HG03025 (cell line): ENCODE data around the gene ATP10D.
"Not testable (repeated sequence)": the region's sequence is repeated elsewhere in the genome, so short reads cannot be mapped to it uniquely, and the experiment has no call there.

Source experiments
- ATAC-seq: cut with Tn5 transposase; IDR thresholded peaks from one replicate; pipeline ENCODE4 v1.9.1; 2021; ENCODE audit warnings: mild to moderate bottlenecking, moderate library complexity; ENCODE audit not compliant: unreplicated experiment, low FRiP score

ATP10D gene

GRCh38 chr4:47532658-47533057 lies 47.6 kb downstream of the ATP10D start:
- no peak for ATAC-seq

- ATAC-seq: no peak
Observed at GRCh38 chr4:47533689-47534347, 48.7 kb downstream of the ATP10D start.

DNA sequence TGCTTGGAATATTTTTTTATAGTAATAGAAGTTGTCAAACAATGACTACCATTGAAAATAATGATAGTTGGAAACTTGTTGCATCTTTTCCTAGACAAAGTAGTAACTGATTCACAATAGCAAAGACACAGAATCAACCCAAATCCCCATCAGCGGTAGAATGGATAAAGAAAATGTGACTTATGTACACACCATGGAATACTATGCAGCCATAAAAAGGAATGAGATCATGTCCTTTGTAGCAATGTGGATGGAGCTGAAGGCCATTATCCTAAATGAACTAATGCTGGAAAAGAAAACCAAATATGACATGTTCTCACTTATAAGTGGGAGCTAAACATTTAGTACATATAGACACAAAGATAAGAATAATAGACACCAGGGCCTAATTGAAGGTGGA lies 49.7 kb downstream of the ATP10D start:
- ATAC-seq: no peak

DNA sequence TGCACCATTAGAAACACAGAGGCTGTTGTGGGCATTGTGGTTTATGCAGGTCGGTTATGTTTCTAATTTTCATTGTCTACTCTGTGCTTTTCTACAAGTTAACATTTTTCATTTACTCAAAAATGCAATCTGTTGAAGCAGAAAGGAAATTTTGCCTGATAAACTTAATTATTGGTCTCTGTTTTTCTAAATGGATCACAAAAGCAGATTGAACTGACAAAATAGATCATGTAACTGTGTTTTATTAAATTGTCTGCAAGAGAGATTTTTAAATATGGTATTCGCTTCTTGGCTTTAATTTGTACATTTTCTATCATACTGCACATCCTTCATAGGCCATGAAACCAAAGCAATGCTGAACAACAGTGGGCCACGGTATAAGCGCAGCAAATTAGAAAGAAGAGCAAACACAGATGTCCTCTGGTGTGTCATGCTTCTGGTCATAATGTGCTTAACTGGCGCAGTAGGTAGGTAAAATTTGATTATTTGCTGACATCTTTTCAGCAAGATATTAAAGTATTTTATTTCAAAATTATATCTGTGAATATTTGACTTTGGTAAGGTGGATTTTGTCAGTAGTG lies 50.6 kb downstream of the ATP10D start:
- no peak for ATAC-seq

- ATAC-seq: no peak
Observed at GRCh38 chr4:47536966-47537365, 51.9 kb downstream of the ATP10D start.

- no peak for ATAC-seq
Observed at GRCh38 chr4:47538111-47538824, 53.2 kb downstream of the ATP10D start.

DNA sequence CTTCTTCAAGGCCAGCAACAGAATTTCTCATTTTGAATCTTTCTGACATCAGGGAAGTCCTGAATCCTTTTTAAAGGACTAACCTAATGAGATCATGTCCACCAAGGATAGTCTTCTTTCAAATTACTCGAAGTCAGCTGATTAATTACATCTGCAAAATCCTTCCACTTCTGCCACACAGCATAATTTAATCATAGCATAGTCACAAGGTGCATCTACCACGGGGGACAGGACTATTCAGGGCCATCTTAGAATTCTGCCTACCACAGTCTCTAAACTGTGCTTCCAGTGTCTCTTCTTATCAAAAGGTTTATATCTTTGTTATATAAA lies 53.7 kb downstream of the ATP10D start:
- ATAC-seq: no peak

DNA sequence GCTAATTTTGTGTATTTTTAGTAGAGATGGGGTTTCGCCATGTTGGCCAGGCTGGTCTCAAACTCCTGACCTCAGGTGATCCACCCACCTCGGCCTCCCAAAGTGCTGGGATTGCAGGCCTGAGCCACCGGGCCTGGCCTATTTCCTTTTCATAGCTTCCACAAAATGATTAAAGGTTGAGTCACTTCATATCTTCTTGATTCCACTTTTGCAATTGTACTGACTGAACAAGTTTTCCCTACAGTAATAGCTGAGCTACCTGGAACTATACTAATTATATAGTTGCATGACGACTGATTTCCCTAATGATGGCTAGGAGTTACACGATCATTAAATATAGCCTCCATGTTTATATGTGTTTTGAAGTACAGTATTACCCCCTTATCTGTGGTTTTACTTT lies 57.6 kb downstream of the ATP10D start:
- ATAC-seq: not testable (repeated sequence)

- ATAC-seq: no peak
Observed at GRCh38 chr4:47543331-47543730, 58.3 kb downstream of the ATP10D start.

GRCh38 chr4:47550357-47550756 lies 65.3 kb downstream of the ATP10D start:
- not testable (repeated sequence) for ATAC-seq

DNA sequence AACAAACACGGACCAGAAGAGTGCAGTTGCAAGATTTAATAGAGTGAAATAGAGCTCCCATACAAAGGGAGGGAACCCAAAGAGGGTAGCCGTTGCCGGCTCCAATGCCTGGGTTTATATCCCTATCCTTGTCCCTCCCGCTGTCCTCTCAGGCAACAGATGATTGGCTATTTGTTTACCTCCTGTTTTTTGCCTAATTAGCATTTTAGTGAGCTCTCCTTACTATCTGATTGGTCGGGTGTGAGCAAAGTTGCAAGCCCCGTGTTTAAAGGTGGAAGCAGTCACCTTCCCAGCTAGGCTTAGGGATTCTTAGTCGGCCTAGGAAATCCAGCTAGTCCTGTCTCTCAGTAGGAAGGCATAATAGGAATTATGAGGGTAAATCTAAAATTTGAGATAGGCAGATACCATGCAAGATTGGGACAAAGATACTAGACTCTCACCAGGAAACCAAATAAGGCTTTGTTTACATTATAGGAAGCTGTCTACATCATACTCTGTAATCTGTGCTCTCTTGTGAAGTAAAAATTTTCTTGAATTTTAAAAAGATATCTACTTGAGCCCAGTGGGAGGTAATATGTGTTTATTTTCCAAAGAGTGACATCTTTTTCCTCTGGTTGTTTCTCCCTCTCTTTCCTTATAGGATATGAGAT lies 65.9 kb downstream of the ATP10D start:
- ATAC-seq: no peak

GRCh38 chr4:47551682-47552081 lies 66.6 kb downstream of the ATP10D start:
- ATAC-seq: no peak

DNA sequence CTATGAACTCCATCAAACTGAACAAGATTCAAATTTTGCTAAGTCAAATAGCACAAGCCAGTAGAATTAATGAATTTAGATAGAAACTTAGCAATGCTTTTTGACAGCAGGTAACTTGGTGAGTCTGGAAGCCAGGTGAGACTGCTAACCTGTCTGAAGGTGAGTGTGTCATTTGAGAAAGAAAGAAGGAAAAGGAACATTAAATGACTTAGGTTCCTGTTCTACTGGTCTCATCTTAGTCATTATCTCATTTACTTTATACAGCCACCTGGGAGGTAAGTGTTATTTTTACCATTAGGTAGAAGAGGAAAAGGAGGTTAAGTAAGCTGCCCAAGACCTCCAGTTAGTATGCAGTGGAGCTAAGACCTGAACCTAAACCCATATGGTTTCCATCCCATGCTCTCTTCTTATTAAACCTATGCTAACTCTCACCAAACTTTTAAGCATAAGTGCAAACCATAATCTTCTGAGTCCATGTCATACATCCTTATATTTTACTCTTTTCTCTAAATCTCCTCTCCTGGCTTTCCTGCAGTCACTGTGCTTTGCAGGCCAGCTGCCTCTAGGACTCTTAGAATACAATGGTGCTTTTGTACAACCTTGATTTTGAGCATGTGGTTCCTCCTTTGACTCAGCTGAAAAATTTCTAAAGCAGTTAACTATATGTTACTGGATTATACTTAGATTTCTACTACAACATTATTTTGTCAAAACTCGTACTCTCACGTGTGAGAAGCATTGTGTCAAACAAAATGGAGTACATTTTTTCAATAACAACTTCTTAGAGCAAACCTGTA lies 68.5 kb downstream of the ATP10D start:
- no peak for ATAC-seq

DNA sequence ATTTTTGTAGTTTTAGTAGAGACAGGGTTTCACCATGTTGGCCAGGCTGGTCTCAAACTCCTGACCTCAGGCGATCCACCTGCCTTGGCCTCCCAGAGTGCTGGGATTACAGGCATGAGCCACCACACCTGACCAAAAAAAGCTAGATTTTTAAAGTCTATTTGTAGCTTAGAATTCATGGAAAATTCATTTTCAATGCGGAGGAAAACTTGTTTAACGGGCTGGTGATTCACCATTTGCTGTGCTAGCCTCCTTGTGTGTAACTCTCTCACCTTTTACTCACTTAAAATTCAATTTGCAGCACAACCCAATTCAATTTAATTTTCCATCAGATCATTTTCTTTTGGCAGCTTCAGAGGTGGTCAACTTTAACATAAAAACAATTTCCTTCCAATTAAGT lies 70.8 kb downstream of the ATP10D start:
- not testable (repeated sequence) for ATAC-seq

GRCh38 chr4:47557255-47557654 lies 72.2 kb downstream of the ATP10D start:
- ATAC-seq: no peak

GRCh38 chr4:47560682-47561081 lies 75.6 kb downstream of the ATP10D start:
- ATAC-seq: no peak

GRCh38 chr4:47561331-47561730 lies 76.3 kb downstream of the ATP10D start:
- no peak for ATAC-seq

- no peak for ATAC-seq
Observed at GRCh38 chr4:47562297-47562696, 77.2 kb downstream of the ATP10D start.

DNA sequence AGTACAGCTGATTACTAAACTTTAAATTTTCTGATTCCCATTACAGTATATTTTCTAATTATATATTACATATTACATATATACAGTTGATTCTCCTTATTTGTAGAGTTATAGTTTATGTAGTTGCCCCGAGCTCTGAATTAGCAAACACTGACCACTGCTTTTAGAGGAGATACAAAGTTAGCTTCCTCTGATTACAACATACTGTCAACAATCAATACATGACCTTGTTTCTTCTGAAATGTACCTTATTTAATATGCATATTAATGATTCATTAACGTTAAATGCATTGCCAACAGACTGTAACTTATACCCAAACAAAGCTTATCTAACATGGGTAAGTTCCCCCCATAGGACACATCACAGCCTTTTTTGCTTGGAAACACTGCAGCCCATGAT lies 81.5 kb downstream of the ATP10D start:
- ATAC-seq: no peak

GRCh38 chr4:47566969-47567368 lies 81.9 kb downstream of the ATP10D start:
- no peak for ATAC-seq

DNA sequence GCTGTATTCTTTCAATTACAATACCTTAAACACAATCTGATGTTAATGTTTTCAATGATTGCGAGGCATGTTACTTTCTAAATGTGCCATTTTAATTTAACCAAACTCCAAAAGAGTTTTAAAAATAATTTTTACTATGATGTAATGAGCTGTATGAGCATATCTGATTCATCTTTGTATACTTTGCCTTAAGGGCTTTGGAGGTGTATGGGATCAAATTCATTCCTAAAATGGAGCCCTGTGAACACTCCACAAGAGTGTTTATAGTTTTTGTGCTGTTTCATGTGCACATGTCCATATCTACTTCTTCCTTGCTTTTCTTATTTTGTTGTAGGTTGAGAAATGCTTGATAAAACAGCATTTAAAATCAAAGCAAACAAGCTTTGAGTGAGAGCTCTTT lies 82.4 kb downstream of the ATP10D start:
- ATAC-seq: no peak
